Smooth muscle cell of the coronary artery (primary cell): ENCODE results near the gene BCAR3. TPM values are rescaled to one million over a fixed set of nuclear protein-coding genes. Genes with fewer than 3 reads are reported as not detected.

Source experiments
- total RNA-seq: library from RNA; depleted of rRNA; stranded (reverse); fragments of >200 nt; gene quantifications from 2 replicates; pipeline ENCODE4 v1.2.3, GENCODE V29; 2014; ENCODE audit warnings: low replicate concordance

The BCAR3 gene
- total RNA-seq = 17.4 and 26.3 TPM in 2 replicates

GRCh38 chr1:93681101-93681988 is at the start of gene BCAR3:
BCAR3 (minus strand) TSS chr1:93681837; CDS start chr1:93674930, 6,907 bp downstream.

Other genes starting within 250 kb of the BCAR3 start
- 6.8 and 7.8 TPM in 2 replicates for gene FNBP1L, start 233.7 kb downstream of the BCAR3 start, total RNA-seq
- gene DNTTIP2, start 197.4 kb upstream of the BCAR3 start, total RNA-seq = 13.7 and 22.1 TPM in 2 replicates
- 5.4 and 12.3 TPM in 2 replicates for gene GCLM, start 227.6 kb upstream of the BCAR3 start, total RNA-seq